Urinary bladder (tissue), 4 donors: Measurements from ENCODE around the gene DESI1. TPM values are rescaled to one million over a fixed set of nuclear protein-coding genes. Genes with fewer than 3 reads are reported as not detected.
"Not testable (repeated sequence)": the region's sequence is repeated elsewhere in the genome, so short reads cannot be mapped to it uniquely, and the experiment has no call there.

Experiments
- DNase-seq: peaks from one replicate; pipeline ENCODE4 v3.0.0-alpha.2; 2015; ENCODE audit errors: extremely low spot score
- H3K27ac ChIP-seq: one replicate; pipeline ENCODE4 v1.5.1; 2013; ENCODE audit warnings: low read depth, mild to moderate bottlenecking, moderate library complexity
- H3K36me3 ChIP-seq: one replicate; pipeline ENCODE4 v1.6.1; 2013; ENCODE audit warnings: mild to moderate bottlenecking, moderate library complexity; ENCODE audit not compliant: insufficient read depth
- H3K4me1 ChIP-seq: one replicate; pipeline ENCODE4 v1.6.1; 2013; ENCODE audit warnings: mild to moderate bottlenecking, moderate library complexity; ENCODE audit not compliant: insufficient read depth
- H3K4me3 ChIP-seq: one replicate; pipeline ENCODE4 v1.5.1; 2013; ENCODE audit warnings: low read depth, low read length
- WGBS: extraction: QIAGEN DNeasy Blood & Tissue Kit; methylation state at CpG from one replicate; pipeline ENCODE4 v1.1.7; 2013; 5-methylcytosine and 5-hydroxymethylcytosine counted together
- polyA plus RNA-seq: library from polyadenylated mRNA; stranded (reverse); fragments of 200-250 nt; gene quantifications from one replicate; pipeline ENCODE4 v1.2.3, GENCODE V29; 2013
- total RNA-seq: library from RNA; depleted of rRNA; stranded (reverse); fragments of >200 nt; gene quantifications from one replicate; pipeline ENCODE4 v1.2.3, GENCODE V29; 2014
- donor health status: healthy with polysubstance abuse.
- donor health status: healthy.

DESI1 gene
- total and polyA plus RNA-seq, 2 donors = 12.7 to 14.5 TPM

GRCh38 chr22:41650229-41650628, 29.4 kb upstream of the DESI1 start:
- H3K36me3 ChIP-seq = peaks cover 12% of the 10 kb centered on the region
- no peak overlapping the region for H3K27ac ChIP-seq
- H3K4me1 ChIP-seq = no peaks in the 10 kb centered on the region
- H3K4me3 ChIP-seq = no peak overlapping the region
- WGBS = 96% methylated on average over 1 of the region's 1 CpG
- no peak for DNase-seq

GRCh38 chr22:41648432-41648831, 27.6 kb upstream of the DESI1 start:
- Histone ChIP-seq H3K36me3 (peaks cover 10% of the 10 kb centered on the region), H3K27ac (no peak overlapping the region), H3K4me3 (no peak overlapping the region), H3K4me1 (no peaks in the 10 kb centered on the region)
- WGBS = 93% methylated on average over 1 of the region's 1 CpG
- DNase-seq = no peak

GRCh38 chr22:41647771-41648170, 26.9 kb upstream of the DESI1 start:
- DNase-seq = no peak
- H3K4me3 ChIP-seq = no peak overlapping the region
- 77% methylated on average over 3 of the region's 3 CpGs for WGBS
- H3K27ac ChIP-seq = no peak overlapping the region
- H3K36me3 ChIP-seq = peaks cover 11% of the 10 kb centered on the region
- H3K4me1 ChIP-seq = no peaks in the 10 kb centered on the region

- Histone ChIP-seq H3K27ac (no peak overlapping the region), H3K4me1 (no peaks in the 10 kb centered on the region), H3K4me3 (no peak overlapping the region), H3K36me3 (peaks cover 17% of the 10 kb centered on the region)
- WGBS = 93% methylated on average over 6 of the region's 6 CpGs
- no peak for DNase-seq
These were observed 21.7 kb upstream of the DESI1 start for GRCh38 chr22:41642331-41643110.

- peaks cover 17% of the 10 kb centered on the region for H3K36me3 ChIP-seq
These were observed 21.0 kb upstream of the DESI1 start for GRCh38 chr22:41641854-41642253.

GRCh38 chr22:41638748-41639147, 17.9 kb upstream of the DESI1 start:
- Histone ChIP-seq H3K4me1 (no peaks in the 10 kb centered on the region), H3K4me3 (no peak overlapping the region), H3K27ac (no peak overlapping the region), H3K36me3 (peaks cover 20% of the 10 kb centered on the region)
- 95% methylated on average over 5 of the region's 5 CpGs for WGBS
- DNase-seq = no peak

More at GRCh38 chr22:41641854-41642253, 21.0 kb upstream of the DESI1 start:
- no peak for DNase-seq
- WGBS = 98% methylated on average over 7 of the region's 7 CpGs
- Histone ChIP-seq H3K4me1 (no peaks in the 10 kb centered on the region), H3K27ac (no peak overlapping the region), H3K4me3 (no peak overlapping the region)

- 94% methylated on average over 5 of the region's 5 CpGs for WGBS
- Histone ChIP-seq H3K4me3 (no peak overlapping the region), H3K27ac (no peak overlapping the region), H3K36me3 (peaks cover 16% of the 10 kb centered on the region), H3K4me1 (no peaks in the 10 kb centered on the region)
- DNase-seq = no peak
These were observed 17.3 kb upstream of the DESI1 start for GRCh38 chr22:41638124-41638523.

GRCh38 chr22:41637623-41638022, 16.8 kb upstream of the DESI1 start:
- H3K4me3 ChIP-seq, H3K4me1 ChIP-seq, H3K27ac ChIP-seq, DNase-seq: not testable (repeated sequence)
- peaks cover 12% of the 10 kb centered on the region for H3K36me3 ChIP-seq
- WGBS = 97% methylated on average over 8 of the region's 8 CpGs

GRCh38 chr22:41636467-41636866, 15.6 kb upstream of the DESI1 start:
- Histone ChIP-seq H3K27ac (no peak overlapping the region), H3K4me1 (no peaks in the 10 kb centered on the region), H3K4me3 (no peak overlapping the region), H3K36me3 (peaks cover 9% of the 10 kb centered on the region)
- no peak for DNase-seq
- WGBS = 64% methylated on average over 7 of the region's 7 CpGs

- whole genome bisulfite sequencing = 93% methylated on average over 8 of the region's 8 CpGs
- not testable (repeated sequence) for H3K4me1 ChIP-seq, H3K27ac ChIP-seq, DNase-seq, H3K4me3 ChIP-seq
- peaks cover 10% of the 10 kb centered on the region for H3K36me3 ChIP-seq
These were observed 13.8 kb upstream of the DESI1 start for GRCh38 chr22:41634610-41635009.

GRCh38 chr22:41631615-41632014, 10.8 kb upstream of the DESI1 start:
- not testable (repeated sequence) for H3K27ac ChIP-seq, H3K36me3 ChIP-seq, H3K4me3 ChIP-seq, H3K4me1 ChIP-seq, DNase-seq
- WGBS = 96% methylated on average over 12 of the region's 23 CpGs

GRCh38 chr22:41631115-41631514, 10.3 kb upstream of the DESI1 start:
- H3K27ac ChIP-seq, DNase-seq, H3K4me3 ChIP-seq, H3K36me3 ChIP-seq, H3K4me1 ChIP-seq: not testable (repeated sequence)
- WGBS = 96% methylated on average over 25 of the region's 28 CpGs

GRCh38 chr22:41625577-41625976, 4.7 kb upstream of the DESI1 start:
- H3K4me1 ChIP-seq = no peaks in the 10 kb centered on the region
- H3K27ac ChIP-seq = no peak overlapping the region
- WGBS = 97% methylated on average over 7 of the region's 7 CpGs
- H3K4me3 ChIP-seq = no peak overlapping the region
- H3K36me3 ChIP-seq = peaks cover 4% of the 10 kb centered on the region
- DNase-seq = no peak

GRCh38 chr22:41621911-41622179, 1.0 kb upstream of the DESI1 start:
- peak overlapping the region; percentile 72 for H3K4me3 ChIP-seq
- H3K27ac ChIP-seq = no peak overlapping the region
- WGBS = 4% methylated on average over 8 of the region's 8 CpGs
- H3K36me3 ChIP-seq = no peaks in the 10 kb centered on the region
- H3K4me1 ChIP-seq = no peaks in the 10 kb centered on the region
- DNase-seq = no peak
